ENCODE data around the gene PPM1L.

The PPM1L gene

DNA sequence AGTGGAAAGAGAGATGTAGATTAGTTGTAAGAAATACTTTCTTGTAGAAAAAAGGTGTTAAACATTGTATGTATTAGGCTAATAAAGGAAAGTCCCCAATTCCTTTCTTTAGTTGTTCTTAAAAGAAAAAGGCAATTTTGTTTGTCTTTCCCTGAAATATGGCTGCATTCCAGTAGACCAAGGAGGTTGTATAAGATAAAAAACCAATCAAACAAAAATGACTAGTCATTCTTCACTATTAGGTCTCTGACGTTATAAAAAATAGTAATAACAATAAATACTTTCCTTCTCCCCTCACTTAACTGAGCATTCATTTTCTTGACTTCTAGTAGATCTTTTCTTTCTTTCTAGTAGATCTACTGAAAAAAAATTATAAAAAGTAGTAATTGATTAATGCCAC is 8.6 kb upstream of the PPM1L start:
- H3K27me3 ChIP-seq (ENCODE audit: insufficient read depth, low read length) = no peaks in the 10 kb centered on the region
- no peaks in the 10 kb centered on the region for H3K79me2 ChIP-seq (ENCODE audit: control insufficient read depth, insufficient read depth, low read length, poor library complexity)
- H3K4me1 ChIP-seq (ENCODE audit: control insufficient read depth in 1 of 2, insufficient read depth in 2 of 2, low read length in 2 of 2) = no peaks in the 10 kb centered on the region

DNA sequence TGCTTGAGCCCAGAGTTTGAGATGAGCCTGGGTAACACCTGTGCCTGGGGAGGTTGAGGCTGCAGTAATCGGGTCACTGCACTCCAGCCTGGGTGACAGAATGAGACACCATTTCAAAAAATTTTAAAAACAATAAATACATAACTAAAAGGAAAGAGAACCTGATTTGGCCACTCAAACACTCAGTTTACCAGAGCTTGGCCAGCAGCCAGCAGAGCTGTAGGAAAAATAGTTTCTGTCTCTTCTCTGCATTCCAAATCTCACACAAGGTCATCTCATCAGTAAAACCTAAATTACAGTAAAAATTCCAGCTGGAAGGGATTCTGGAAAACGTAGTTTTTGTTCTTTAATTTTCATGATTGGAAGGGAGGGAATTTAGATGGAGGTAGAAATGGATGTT is 7.8 kb upstream of the PPM1L start:
- Histone ChIP-seq H3K9me3 (ENCODE audit: insufficient read depth, low read depth, low read length) (no peaks in the 10 kb centered on the region), H3K79me2 (ENCODE audit: control insufficient read depth, insufficient read depth, low read length, poor library complexity) (no peaks in the 10 kb centered on the region), H3K4me1 (ENCODE audit: control insufficient read depth in 1 of 2, insufficient read depth in 2 of 2, low read length in 2 of 2) (no peaks in the 10 kb centered on the region), H3K23ac (ENCODE audit: low read length) (no peak overlapping the region), H3K9ac (ENCODE audit: low read length) (no peak overlapping the region), H3K4me2 (ENCODE audit: low read length) (no peak overlapping the region), H3K4ac (ENCODE audit: low read depth, low read length) (no peak overlapping the region), H3K18ac (ENCODE audit: low read length) (no peak overlapping the region), H2AFZ (ENCODE audit: insufficient read depth, low read length, poor library complexity) (no peak overlapping the region), H2AK5ac (ENCODE audit: low read length) (no peak overlapping the region), H3K79me1 (ENCODE audit: low read length) (no peaks in the 10 kb centered on the region), H4K12ac (ENCODE audit: low read depth, low read length) (no peak overlapping the region), H3K36me3 (ENCODE audit: control insufficient read depth in 1 of 2, insufficient read depth in 2 of 2, low read length in 2 of 2) (no peaks in the 10 kb centered on the region), H2BK5ac (ENCODE audit: low read depth, low read length, poor library complexity) (no peak overlapping the region), H3K14ac (ENCODE audit: low read length) (no peak overlapping the region), H3K27me3 (ENCODE audit: insufficient read depth, low read length) (no peaks in the 10 kb centered on the region), H2BK12ac (ENCODE audit: low read length) (no peak overlapping the region), H4K91ac (ENCODE audit: low read depth, low read length) (no peak overlapping the region), H4K8ac (ENCODE audit: low read depth, low read length) (no peak overlapping the region), H2BK120ac (ENCODE audit: insufficient read depth, low read length, poor library complexity) (no peak overlapping the region), H3K4me3 (ENCODE audit: low read depth, low read length) (no peak overlapping the region), H3K27ac (ENCODE audit: low read depth, low read length) (no peak overlapping the region)
- no peak for DNase-seq
- WGBS (ENCODE audit: extremely low coverage, insufficient coverage, insufficient read length) = no CpG with 5 or more reads among the region's 2 CpGs

More for the DNA sequence above, 8.6 kb upstream of the PPM1L start:
- no peak overlapping the region for H2BK120ac ChIP-seq (ENCODE audit: insufficient read depth, low read length, poor library complexity)
- H3K23ac ChIP-seq (ENCODE audit: low read length) = no peak overlapping the region
- no peak overlapping the region for H2AFZ ChIP-seq (ENCODE audit: insufficient read depth, low read length, poor library complexity)
- no peak overlapping the region for H2BK5ac ChIP-seq (ENCODE audit: low read depth, low read length, poor library complexity)
- no peak overlapping the region for H4K91ac ChIP-seq (ENCODE audit: low read depth, low read length)
- no CpG with 5 or more reads among the region's 1 CpG for WGBS (ENCODE audit: extremely low coverage, insufficient coverage, insufficient read length)
- no peak overlapping the region for H3K9ac ChIP-seq (ENCODE audit: low read length)
- no peak overlapping the region for H3K27ac ChIP-seq (ENCODE audit: low read depth, low read length)
- no peak overlapping the region for H4K12ac ChIP-seq (ENCODE audit: low read depth, low read length)
- no peaks in the 10 kb centered on the region for H3K79me1 ChIP-seq (ENCODE audit: low read length)
- H3K36me3 ChIP-seq (ENCODE audit: control insufficient read depth in 1 of 2, insufficient read depth in 2 of 2, low read length in 2 of 2) = no peaks in the 10 kb centered on the region
- no peak for DNase-seq
- no peaks in the 10 kb centered on the region for H3K9me3 ChIP-seq (ENCODE audit: insufficient read depth, low read depth, low read length)
- no peak overlapping the region for H3K4ac ChIP-seq (ENCODE audit: low read depth, low read length)
- no peak overlapping the region for H2BK12ac ChIP-seq (ENCODE audit: low read length)
- H2AK5ac ChIP-seq (ENCODE audit: low read length) = no peak overlapping the region
- no peak overlapping the region for H3K4me3 ChIP-seq (ENCODE audit: low read depth, low read length)
- no peak overlapping the region for H3K14ac ChIP-seq (ENCODE audit: low read length)
- H3K18ac ChIP-seq (ENCODE audit: low read length) = no peak overlapping the region
- no peak overlapping the region for H3K4me2 ChIP-seq (ENCODE audit: low read length)
- H4K8ac ChIP-seq (ENCODE audit: low read depth, low read length) = no peak overlapping the region

DNA sequence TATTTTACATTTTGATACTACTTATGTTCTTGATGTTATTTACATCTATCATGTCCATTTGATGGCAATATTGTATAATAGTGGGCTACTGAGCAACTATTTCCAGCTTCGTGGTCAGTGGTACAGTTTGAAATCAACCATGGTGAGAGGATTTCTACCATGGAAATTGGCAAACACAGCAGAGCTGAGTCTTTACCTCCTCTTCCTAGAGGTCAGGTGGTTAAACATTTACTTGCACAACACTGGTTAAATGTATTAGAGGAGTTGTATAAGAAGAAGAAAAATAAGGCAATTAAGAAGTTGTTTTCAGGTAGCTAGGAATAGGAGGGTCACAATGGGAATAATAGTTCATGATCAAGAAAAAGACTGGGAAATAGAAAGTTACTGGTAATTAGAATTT is 7.2 kb upstream of the PPM1L start:
- no peak overlapping the region for H2BK5ac ChIP-seq (ENCODE audit: low read depth, low read length, poor library complexity)
- H3K27ac ChIP-seq (ENCODE audit: low read depth, low read length) = no peak overlapping the region
- H2BK12ac ChIP-seq (ENCODE audit: low read length) = no peak overlapping the region
- H3K14ac ChIP-seq (ENCODE audit: low read length) = no peak overlapping the region
- H3K36me3 ChIP-seq (ENCODE audit: control insufficient read depth in 1 of 2, insufficient read depth in 2 of 2, low read length in 2 of 2) = no peaks in the 10 kb centered on the region
- no peak overlapping the region for H3K9ac ChIP-seq (ENCODE audit: low read length)
- no peak overlapping the region for H4K8ac ChIP-seq (ENCODE audit: low read depth, low read length)
- H3K4ac ChIP-seq (ENCODE audit: low read depth, low read length) = no peak overlapping the region
- H4K12ac ChIP-seq (ENCODE audit: low read depth, low read length) = no peak overlapping the region
- H3K27me3 ChIP-seq (ENCODE audit: insufficient read depth, low read length) = no peaks in the 10 kb centered on the region
- H3K18ac ChIP-seq (ENCODE audit: low read length) = no peak overlapping the region
- H4K91ac ChIP-seq (ENCODE audit: low read depth, low read length) = no peak overlapping the region
- H3K4me3 ChIP-seq (ENCODE audit: low read depth, low read length) = no peak overlapping the region
- H3K4me1 ChIP-seq (ENCODE audit: control insufficient read depth in 1 of 2, insufficient read depth in 2 of 2, low read length in 2 of 2) = no peaks in the 10 kb centered on the region
- WGBS (ENCODE audit: extremely low coverage, insufficient coverage, insufficient read length) = no CpG with 5 or more reads among the region's 1 CpG
- no peak overlapping the region for H2AK5ac ChIP-seq (ENCODE audit: low read length)
- no peak overlapping the region for H3K4me2 ChIP-seq (ENCODE audit: low read length)
- no peaks in the 10 kb centered on the region for H3K79me1 ChIP-seq (ENCODE audit: low read length)
- no peak for DNase-seq
- H3K9me3 ChIP-seq (ENCODE audit: insufficient read depth, low read depth, low read length) = no peaks in the 10 kb centered on the region
- H2BK120ac ChIP-seq (ENCODE audit: insufficient read depth, low read length, poor library complexity) = no peak overlapping the region
- no peak overlapping the region for H2AFZ ChIP-seq (ENCODE audit: insufficient read depth, low read length, poor library complexity)
- no peak overlapping the region for H3K23ac ChIP-seq (ENCODE audit: low read length)
- no peaks in the 10 kb centered on the region for H3K79me2 ChIP-seq (ENCODE audit: control insufficient read depth, insufficient read depth, low read length, poor library complexity)

DNA sequence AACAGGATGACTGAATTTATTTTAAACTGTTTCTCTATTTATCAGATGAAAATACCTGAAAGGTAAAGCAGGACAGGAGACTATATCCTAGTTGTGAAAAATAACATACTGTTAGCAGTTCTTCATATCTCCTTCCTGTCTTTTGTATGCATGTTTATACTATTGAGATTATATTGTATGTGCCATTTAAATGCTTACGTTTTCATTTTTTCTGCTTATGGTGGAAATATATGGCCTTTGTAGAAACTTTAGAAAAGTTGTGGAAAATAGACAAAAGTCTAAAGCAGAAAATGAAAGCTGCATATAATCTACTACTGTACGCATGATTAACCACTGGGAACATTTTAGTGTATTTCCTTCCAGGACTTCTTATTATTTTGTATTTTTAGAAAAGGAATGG is 2.1 kb upstream of the PPM1L start:
- Histone ChIP-seq H3K4me2 (ENCODE audit: low read length) (peak overlapping the region; percentile 81), H4K12ac (ENCODE audit: low read depth, low read length) (no peak overlapping the region), H3K23ac (ENCODE audit: low read length) (no peak overlapping the region), H3K18ac (ENCODE audit: low read length) (no peak overlapping the region), H3K14ac (ENCODE audit: low read length) (no peak overlapping the region), H3K4ac (ENCODE audit: low read depth, low read length) (no peak overlapping the region), H2BK12ac (ENCODE audit: low read length) (no peak overlapping the region), H3K9ac (ENCODE audit: low read length) (no peak overlapping the region), H3K27ac (ENCODE audit: low read depth, low read length) (no peak overlapping the region), H3K36me3 (ENCODE audit: control insufficient read depth in 1 of 2, insufficient read depth in 2 of 2, low read length in 2 of 2) (no peaks in the 10 kb centered on the region), H4K91ac (ENCODE audit: low read depth, low read length) (no peak overlapping the region), H2BK120ac (ENCODE audit: insufficient read depth, low read length, poor library complexity) (no peak overlapping the region), H2BK5ac (ENCODE audit: low read depth, low read length, poor library complexity) (no peak overlapping the region), H2AK5ac (ENCODE audit: low read length) (no peak overlapping the region), H3K4me3 (ENCODE audit: low read depth, low read length) (no peak overlapping the region), H2AFZ (ENCODE audit: insufficient read depth, low read length, poor library complexity) (no peak overlapping the region), H3K9me3 (ENCODE audit: insufficient read depth, low read depth, low read length) (no peaks in the 10 kb centered on the region), H3K4me1 (ENCODE audit: control insufficient read depth in 1 of 2, insufficient read depth in 2 of 2, low read length in 2 of 2) (peaks cover 6 to 16% of the 10 kb centered on the region in 2 experiments), H3K79me1 (ENCODE audit: low read length) (peaks cover 6% of the 10 kb centered on the region), H3K79me2 (ENCODE audit: control insufficient read depth, insufficient read depth, low read length, poor library complexity) (peaks cover 3% of the 10 kb centered on the region), H3K27me3 (ENCODE audit: insufficient read depth, low read length) (no peaks in the 10 kb centered on the region), H4K8ac (ENCODE audit: low read depth, low read length) (no peak overlapping the region)
- no peak for DNase-seq
- no CpG with 5 or more reads among the region's 2 CpGs for WGBS (ENCODE audit: extremely low coverage, insufficient coverage, insufficient read length)

All from trophoblast cell (in vitro differentiated cells and primary cell).